ENCODE results near the gene BBLN.

Gene BBLN

GRCh38 chr9:128191406-128192046 lies 31.5 kb downstream of the BBLN start, which contains the start of gene CIZ1:
TSS of gene CIZ1 (minus strand) at chr9:128191572. CDS start at chr9:128190857, 715 bp downstream.
- DNase-seq (ENCODE audit: low spot score), result peak; percentile 70

DNA sequence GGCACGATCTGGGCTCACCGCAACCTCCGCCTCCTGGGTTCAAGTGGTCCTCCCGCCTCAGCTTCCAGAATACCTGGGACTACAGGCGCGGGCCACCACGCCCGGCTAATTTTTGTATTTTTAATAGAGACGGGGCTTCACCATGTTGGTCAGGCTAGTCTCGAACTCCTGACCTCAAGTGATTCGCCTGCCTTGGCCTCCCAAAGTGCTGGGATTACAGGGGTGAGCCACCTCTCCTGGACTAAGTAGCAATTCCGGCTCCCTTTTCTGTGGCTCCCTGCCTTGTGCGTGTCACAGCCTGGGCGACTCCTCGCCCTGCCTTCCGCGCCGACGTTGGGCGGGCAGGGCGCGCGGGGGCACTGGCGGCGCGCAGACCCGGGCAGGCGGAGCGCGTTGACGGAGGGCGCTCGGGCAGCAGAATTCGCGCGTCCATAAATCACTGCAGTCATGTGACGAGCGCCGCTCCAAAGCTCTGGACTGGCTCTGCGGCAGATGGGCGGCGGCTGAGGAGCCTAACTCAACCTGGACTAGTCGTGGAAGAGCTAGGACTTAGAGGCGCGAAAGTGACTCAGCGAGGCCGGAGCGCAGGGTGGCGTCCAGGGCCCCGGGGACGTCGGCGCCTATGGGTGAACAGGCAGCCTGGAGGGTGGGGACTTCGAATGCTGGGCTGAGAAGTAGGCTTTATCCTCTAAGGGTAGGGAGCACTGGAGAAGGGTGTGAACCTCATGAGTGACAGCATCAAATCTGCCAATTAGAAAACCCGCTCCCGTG lies 32.7 kb downstream of the BBLN start:
- peak; percentile 48 for DNase-seq (ENCODE audit: low spot score)

DNA sequence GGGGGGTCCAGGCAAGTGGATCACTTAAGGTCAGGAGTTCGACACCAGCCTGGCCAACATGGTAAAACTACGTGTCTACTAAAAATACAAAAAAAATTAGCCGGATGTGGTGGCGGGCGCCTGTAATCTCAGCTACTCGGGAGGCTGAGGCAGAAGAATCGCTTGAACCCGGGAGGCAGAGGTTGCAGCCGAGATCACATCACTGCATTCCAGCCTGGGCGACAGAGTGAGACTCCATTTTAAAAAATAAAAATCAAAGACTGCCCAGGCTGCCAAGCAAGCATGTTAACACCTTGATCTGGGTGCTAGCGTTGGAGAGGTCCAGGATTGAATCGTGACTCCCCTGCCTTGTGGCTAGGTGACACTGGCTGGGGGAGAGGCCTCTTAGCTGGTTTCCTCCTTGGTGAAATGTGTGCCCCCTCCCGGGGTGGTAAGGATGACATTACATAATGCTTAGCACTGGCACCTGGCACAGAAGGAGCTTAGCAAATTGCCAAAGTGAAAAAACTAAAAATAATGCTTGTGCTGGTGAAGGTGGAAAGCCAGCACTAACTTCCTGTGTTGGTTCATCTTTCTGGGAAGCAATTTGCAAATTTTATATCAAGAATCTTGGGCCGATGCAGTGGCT lies 33.5 kb downstream of the BBLN start:
- no peak for DNase-seq (ENCODE audit: low spot score)

DNA sequence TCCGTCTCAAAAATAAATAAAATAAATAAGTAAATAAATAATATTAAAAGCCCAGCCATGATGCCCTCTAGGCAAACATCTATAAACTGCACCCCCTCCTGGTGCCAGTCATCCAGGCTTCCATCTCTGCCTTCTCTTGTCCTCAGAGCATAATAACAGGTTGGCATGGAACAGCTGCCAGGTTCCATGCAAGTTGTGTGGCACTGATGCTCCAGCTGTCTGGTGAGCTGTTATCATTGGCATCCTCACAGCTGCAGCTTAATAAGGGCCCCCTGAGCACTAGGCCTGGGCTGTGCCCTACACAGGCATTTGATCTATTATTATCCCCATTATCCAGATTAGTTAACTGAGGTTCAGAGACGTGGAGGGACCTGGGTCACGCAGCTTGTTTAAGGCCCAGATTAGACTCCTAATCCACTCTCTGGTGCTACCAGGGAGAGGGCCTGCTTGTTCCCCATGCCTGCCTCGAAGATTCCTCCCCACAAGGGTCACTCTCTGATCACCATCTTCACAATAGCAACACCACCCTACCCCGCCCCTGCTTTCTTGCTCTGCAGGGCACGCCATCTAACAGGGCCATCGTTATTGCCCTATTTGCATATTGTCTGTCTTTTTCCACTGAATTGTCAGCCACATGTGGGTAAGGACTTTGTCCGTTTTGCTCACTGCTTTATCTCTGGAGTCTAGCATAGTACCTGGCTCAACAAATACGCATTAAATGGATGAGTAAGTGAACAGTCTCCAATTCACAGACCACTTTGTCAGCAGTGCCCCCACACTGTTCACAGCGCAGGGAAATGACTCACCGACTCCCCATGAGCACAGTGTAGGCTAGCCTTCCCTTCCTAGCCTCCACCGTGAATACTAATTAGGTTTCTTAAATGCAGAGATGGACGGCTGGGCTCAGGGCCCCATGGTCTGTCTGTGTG lies 41.6 kb downstream of the BBLN start:
- DNase-seq (ENCODE audit: low spot score), result no peak

DNA sequence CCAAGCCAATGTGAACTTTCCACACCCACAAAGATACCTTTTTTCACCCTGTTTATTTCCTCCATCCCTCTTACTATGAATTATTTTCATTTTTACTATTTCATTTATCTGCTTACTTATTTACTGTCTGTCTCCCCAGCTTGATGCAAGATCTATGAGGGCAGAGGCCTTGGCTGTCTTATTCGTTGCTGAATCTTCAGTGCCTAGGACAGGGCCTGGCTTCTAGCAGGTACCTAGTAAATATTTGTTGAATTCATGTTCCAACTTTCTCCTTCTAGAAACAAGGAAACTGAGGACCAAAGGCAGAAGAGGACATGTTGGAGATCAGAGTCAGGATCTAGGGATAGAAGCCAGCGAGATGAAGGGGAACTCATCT lies 42.6 kb downstream of the BBLN start:
- no peak for DNase-seq (ENCODE audit: low spot score)

DNA sequence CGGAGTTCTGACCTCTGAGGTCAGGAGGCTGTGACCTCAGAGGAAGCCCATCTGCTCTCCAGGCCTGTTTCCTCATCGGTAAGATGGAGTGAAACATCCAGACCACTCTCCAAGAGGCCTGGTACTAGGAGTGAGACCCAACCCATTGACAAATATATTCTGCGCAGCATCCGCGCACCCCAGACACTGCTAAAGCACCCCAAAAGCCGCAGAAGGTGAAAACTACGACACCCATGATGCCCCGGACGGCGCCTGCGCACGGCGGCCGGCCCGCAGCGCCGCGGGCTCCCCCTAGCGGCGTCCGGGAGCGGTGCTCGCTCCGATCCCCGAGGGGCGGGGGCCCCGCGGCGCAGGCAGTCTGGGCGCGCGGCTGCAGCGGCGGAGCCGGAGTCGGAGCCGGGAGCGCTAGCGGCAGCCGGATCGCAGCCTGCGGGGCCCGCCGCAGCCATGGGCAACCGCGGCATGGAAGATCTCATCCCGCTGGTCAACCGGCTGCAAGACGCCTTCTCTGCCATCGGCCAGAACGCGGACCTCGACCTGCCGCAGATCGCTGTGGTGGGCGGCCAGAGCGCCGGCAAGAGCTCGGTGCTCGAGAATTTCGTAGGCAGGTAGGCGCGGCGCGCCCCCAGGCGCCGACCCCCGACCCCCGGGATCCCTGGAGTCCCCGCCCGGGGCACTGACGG lies 43.1 kb downstream of the BBLN start, which contains the start of gene DNM1:
Gene DNM1, plus strand, starts transcription at position 356 of the 683 bp plus-strand sequence. Its CDS starts 92 bp downstream, at position 448.
- peak; percentile 95 for DNase-seq (ENCODE audit: low spot score)

DNA sequence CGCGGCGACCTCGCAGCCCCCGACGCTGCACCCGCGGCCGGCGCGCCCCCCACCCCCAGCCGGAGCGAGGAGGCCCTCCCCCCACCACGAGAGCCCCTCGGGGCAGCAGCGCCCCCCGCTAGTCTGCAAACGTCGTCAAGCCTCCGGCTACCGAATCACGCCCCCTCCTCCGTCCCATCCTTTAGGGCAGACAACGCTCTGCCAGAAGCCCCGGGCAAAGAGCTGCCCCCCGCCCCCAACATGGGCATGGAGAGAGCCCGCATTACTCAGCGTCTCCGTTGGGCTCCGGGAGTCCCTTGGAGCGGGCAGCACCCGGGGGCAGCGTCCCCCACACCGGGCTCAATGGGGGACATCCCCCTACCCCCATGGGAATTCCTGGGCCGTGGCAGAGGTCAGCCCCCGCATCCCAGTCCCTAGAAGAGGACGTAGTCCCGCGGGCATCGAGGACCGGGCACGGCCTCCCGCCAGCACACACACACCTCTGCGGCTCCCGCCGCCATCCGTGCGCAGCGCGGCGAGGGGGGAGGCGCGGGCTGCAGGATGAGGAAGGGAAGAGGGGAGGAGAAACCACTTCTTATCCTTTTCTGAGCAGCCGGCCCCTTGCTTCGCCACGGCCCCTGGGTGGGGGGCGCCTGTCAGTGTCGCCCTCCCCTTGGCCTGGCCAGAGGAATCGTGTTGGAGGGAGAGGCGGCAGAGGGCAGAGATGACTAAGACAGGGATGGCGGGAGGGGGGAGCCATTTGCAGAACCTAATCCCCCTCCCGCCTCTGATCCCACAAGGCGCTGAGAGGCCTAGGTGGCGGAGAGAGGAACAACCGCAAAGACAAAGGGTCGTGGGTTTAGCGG lies 43.9 kb downstream of the BBLN start:
- no peak for DNase-seq (ENCODE audit: low spot score)

- DNase-seq (ENCODE audit: low spot score), result no peak
Measured at GRCh38 chr9:128204858-128205257, 44.8 kb downstream of the BBLN start.

DNA sequence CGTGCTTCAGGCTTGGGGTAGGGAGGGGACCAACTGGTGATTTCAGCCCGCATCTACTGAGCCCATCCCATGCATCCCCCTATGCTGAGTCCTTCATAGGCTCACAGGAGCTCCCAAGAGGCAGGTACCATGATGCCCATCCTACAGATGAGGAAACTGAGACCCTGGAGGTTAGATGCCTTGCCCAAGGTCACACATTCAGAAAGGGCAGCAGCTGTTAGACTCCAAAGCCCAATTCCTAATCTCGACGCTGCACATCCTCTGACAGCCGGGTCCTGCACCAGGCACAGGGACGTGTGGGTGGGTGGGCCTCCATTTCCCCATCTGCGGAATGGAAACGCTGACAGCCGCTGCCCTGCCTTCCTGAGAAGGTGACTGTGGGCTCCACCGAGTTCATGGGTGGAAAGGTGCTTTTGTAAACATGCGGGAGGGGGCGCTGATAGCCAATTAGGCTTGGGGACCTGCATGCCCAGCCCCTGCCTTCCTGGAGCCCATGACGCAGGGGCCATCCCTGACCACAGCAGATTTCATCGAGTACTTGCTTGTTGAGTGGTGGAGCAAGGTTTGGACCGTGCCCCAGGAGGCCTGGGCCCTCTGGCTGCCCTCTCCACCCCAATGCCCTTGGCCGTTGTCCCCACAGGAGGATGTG lies 45.4 kb downstream of the BBLN start:
- DNase-seq (ENCODE audit: low spot score), result no peak

- DNase-seq (ENCODE audit: low spot score), result no peak
Measured at GRCh38 chr9:128206484-128206883, 46.4 kb downstream of the BBLN start.

DNA sequence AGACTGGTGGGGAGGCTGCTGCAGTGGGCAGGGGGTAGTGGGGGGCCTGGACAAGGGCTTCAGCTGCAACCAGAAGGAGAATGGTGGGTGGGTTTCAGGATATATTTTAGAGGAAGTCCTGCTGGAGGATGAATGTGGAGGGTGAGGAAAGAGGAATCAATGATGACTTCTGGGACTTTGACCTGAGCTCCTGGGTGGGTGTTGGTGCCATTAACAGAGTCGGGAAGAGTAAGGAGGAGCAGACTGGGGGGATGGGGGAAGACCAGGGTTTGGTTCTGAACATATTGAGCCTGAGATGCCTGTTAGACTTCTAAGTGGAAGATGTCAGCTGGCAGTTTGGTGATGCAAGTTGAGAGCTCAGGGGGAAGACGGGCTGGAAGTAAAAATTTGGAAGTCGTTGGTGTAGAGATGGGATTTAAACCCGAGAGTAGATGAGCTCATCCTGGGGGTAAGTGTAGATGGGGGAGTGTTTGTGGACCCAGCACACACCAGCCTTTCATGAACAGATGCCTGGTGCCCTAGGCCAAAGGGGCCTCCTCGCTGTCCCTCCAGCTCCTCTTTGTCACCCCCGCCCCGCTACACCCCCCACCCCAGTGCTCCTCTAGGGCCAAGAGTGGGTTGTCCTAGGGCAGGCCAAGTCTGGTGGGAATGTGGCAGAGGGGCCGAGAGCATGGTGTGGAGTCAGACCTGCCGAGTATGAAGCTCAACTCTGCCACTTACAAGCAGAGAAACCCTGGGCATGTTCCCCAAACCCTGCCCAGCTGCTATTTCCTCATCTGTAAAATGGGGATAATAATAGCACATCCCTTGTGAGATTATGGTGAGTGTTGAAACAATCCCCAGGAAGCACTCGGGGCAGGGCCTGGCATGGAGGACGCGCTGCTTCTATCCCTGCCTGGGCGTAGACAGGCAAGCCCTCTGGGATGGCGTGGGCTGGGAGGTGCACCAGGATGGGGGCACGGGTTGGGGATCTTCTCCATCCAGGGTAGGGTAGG lies 47.1 kb downstream of the BBLN start:
- no peak for DNase-seq (ENCODE audit: low spot score)

DNA sequence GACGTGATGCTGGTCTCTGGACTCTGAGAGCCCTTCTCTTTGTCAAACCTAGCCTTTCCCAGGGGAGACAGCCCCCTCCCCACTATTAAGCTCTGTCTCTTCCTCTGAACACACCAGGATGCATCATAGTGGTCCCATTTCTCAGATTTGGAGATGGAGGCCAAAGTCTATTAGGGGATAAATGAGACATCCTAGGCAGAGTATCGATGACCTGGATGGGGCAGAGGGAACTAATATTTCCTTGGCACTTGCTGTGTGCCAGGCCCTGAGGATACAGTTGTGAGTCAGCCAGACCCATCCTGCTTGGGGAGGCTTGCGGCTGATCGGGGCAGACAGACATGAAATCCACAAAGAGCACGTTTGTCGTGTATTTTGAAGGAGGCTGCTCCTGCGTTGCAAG lies 48.3 kb downstream of the BBLN start:
- DNase-seq (ENCODE audit: low spot score), result no peak

GRCh38 chr9:128208946-128209669 lies 49.0 kb downstream of the BBLN start:
- DNase-seq (ENCODE audit: low spot score), result no peak

- DNase-seq (ENCODE audit: low spot score), result no peak
Measured at GRCh38 chr9:128211186-128211980, 51.3 kb downstream of the BBLN start.

GRCh38 chr9:128211981-128212281 lies 51.9 kb downstream of the BBLN start:
- DNase-seq (ENCODE audit: low spot score), result no peak
